ENCODE results near the gene CNIH4. TPM values are rescaled to one million over a fixed set of nuclear protein-coding genes. Genes with fewer than 3 reads are reported as not detected.

The CNIH4 gene
- polyA plus RNA-seq, 1 experiment: 53.7 TPM

GRCh38 chr1:224404916-224405603, 48.4 kb downstream of the CNIH4 start:
- CTCF ChIA-PET: interaction anchor here (0.6 to 1.8 kb wide), 4 partner anchors 10 to 518 kb away, joined by 3 to 10 read pairs (median 4); no protein-coding TSS in a partner anchor

GRCh38 chr1:224405604-224405970, 48.9 kb downstream of the CNIH4 start:
- Histone ChIP-seq H3K27ac (ENCODE audit: low read depth, low read length) (no peak overlapping the region), H3K9me3 (ENCODE audit: control insufficient read depth, insufficient read depth, low read length) (no peaks in the 10 kb centered on the region), H3K27me3 (ENCODE audit: control insufficient read depth, insufficient read depth, low read length) (no peaks in the 10 kb centered on the region), H3K4me3 (ENCODE audit: low read depth, low read length) (no peak overlapping the region)
- POLR2A ChIA-PET: no interaction called here
- CTCF ChIA-PET: interaction anchor here (1.1 to 1.2 kb wide), 2 partner anchors 16 to 517 kb away, joined by 3 to 5 read pairs; no protein-coding TSS in a partner anchor
- no peak for TF ChIP-seq CTCF (IDR thresholded peaks at IDR 0.05; ENCODE audit: low read depth, low read length)
- no peak for DNase-seq (ENCODE audit: low read depth, low spot score)

More at GRCh38 chr1:224404916-224405603, 48.4 kb downstream of the CNIH4 start:
- POLR2A ChIA-PET: interaction anchor here (0.5 kb wide), 1 partner anchor 94 kb away, joined by 4 read pairs; no protein-coding TSS in a partner anchor
- Histone ChIP-seq H3K27me3 (ENCODE audit: control insufficient read depth, insufficient read depth, low read length) (no peaks in the 10 kb centered on the region), H3K27ac (ENCODE audit: low read depth, low read length) (no peak overlapping the region), H3K4me3 (ENCODE audit: low read depth, low read length) (no peak overlapping the region), H3K9me3 (ENCODE audit: control insufficient read depth, insufficient read depth, low read length) (no peaks in the 10 kb centered on the region)
- no peak for DNase-seq (ENCODE audit: low read depth, low spot score)
- TF ChIP-seq CTCF (IDR thresholded peaks at IDR 0.05; ENCODE audit: low read depth, low read length): no peak

DNA sequence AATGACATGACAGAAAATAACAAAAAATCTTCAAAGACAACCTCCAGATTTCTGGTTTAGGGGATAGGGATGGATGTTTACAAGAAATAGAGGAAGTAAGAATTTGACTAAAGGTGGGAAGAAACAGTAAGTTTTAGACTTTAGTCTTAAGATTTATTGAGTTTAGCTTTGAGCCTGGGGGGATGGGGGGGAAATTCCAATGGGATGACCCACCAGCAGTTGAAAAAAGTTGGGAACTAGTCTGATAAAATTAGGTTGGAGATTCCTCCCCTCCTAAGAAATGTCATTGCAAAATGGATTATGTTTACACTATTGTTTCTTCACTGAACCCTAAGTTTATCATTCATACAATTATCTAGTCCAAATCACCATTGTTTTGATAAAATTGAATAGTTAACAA, 49.5 kb downstream of the CNIH4 start:
- Histone ChIP-seq H3K4me3 (ENCODE audit: low read depth, low read length) (no peak overlapping the region), H3K9me3 (ENCODE audit: control insufficient read depth, insufficient read depth, low read length) (no peaks in the 10 kb centered on the region), H3K27ac (ENCODE audit: low read depth, low read length) (no peak overlapping the region), H3K27me3 (ENCODE audit: control insufficient read depth, insufficient read depth, low read length) (no peaks in the 10 kb centered on the region)
- ChIA-PET CTCF (interaction anchor here (1.1 kb wide), 1 partner anchor 516 kb away, joined by 5 read pairs; no protein-coding TSS in a partner anchor), POLR2A (no interaction called here)
- DNase-seq (ENCODE audit: low read depth, low spot score): no peak
- TF ChIP-seq CTCF (IDR thresholded peaks at IDR 0.05; ENCODE audit: low read depth, low read length): no peak

DNA sequence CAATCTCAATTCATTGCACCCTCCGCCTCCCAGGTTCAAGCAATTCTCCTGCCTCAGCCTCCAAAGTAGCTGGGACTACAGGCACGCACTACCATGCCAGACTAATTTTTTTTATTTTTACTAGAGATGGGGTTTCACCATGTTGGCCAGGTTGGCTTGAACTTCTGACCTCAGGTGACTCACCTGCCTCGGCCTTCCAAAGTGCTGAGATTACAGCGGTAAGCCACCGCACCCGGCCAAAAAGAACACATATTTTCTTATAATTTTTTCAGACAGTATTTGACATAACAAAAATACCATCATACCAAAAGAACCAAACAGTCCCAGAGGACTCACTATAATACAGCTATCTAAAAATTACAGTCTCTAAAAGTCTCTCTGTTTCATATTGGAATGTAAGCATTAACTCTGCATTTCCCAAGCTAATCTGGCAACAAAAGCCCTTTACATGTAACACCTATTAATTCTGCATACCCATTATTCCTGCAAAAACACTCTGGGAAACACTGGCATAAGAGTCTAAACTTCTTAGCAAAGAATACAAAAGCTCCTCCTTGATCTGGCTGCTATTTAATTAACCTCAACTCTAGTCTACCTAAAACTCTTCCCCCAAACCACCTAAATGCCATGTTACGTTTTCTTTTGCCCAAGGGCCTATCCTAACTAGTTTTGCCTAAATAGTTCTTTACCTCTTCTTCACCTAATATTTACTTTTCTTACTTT, 51.1 kb downstream of the CNIH4 start:
- DNase-seq (ENCODE audit: low read depth, low spot score): no peak
- Histone ChIP-seq H3K27me3 (ENCODE audit: control insufficient read depth, insufficient read depth, low read length) (no peaks in the 10 kb centered on the region), H3K27ac (ENCODE audit: low read depth, low read length) (no peak overlapping the region), H3K9me3 (ENCODE audit: control insufficient read depth, insufficient read depth, low read length) (no peaks in the 10 kb centered on the region), H3K4me3 (ENCODE audit: low read depth, low read length) (no peak overlapping the region)
- no peak for TF ChIP-seq CTCF (IDR thresholded peaks at IDR 0.05; ENCODE audit: low read depth, low read length)
- CTCF ChIA-PET: no interaction called here
- POLR2A ChIA-PET: no interaction called here

- CTCF ChIA-PET: no interaction called here
- Histone ChIP-seq H3K4me3 (ENCODE audit: low read depth, low read length) (no peak overlapping the region), H3K9me3 (ENCODE audit: control insufficient read depth, insufficient read depth, low read length) (no peaks in the 10 kb centered on the region), H3K27ac (ENCODE audit: low read depth, low read length) (no peak overlapping the region), H3K27me3 (ENCODE audit: control insufficient read depth, insufficient read depth, low read length) (no peaks in the 10 kb centered on the region)
- POLR2A ChIA-PET: no interaction called here
- no peak for DNase-seq (ENCODE audit: low read depth, low spot score)
- TF ChIP-seq CTCF (IDR thresholded peaks at IDR 0.05; ENCODE audit: low read depth, low read length): no peak
Observed at GRCh38 chr1:224408294-224408590, 51.6 kb downstream of the CNIH4 start.
